NCI-H82 (cell line): ENCODE measurements around the gene DGKH.
"Not testable (repeated sequence)": the region's sequence is repeated elsewhere in the genome, so short reads cannot be mapped to it uniquely, and the experiment has no call there.

Source experiments
- DNase-seq: peaks from one replicate; lab custom pipeline; 2025; lab: John Stamatoyannopoulos, UW

The DGKH gene

DNA sequence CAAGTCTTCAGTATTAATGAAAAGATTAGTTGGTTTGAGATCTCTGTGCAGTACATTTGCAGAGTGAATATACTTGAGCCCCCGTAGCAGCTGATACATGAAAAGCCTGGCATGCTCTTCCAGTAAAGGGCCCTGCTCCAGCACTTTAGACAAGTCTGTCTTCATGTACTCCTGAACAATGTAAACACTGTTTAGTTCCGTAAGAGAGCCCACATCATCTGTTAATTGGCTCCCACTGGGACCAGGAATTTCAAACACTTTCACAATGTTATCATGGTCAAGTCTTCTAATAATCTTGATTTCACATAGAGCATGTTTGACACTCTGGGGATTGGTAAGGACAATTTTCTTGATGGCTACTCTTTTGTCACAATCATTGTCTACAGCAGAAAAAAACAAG lies 22.2 kb downstream of the DGKH start:
- not testable (repeated sequence) for DNase-seq

- DNase-seq, result not testable (repeated sequence)
Measured at GRCh38 chr13:42071179-42071578, 22.7 kb downstream of the DGKH start.

GRCh38 chr13:42071672-42072419 lies 23.4 kb downstream of the DGKH start:
- DNase-seq, result no peak

- DNase-seq, result no peak
Measured at GRCh38 chr13:42073683-42074082, 25.2 kb downstream of the DGKH start.

GRCh38 chr13:42075517-42075916 lies 27.1 kb downstream of the DGKH start:
- peak; percentile 23 for DNase-seq

DNA sequence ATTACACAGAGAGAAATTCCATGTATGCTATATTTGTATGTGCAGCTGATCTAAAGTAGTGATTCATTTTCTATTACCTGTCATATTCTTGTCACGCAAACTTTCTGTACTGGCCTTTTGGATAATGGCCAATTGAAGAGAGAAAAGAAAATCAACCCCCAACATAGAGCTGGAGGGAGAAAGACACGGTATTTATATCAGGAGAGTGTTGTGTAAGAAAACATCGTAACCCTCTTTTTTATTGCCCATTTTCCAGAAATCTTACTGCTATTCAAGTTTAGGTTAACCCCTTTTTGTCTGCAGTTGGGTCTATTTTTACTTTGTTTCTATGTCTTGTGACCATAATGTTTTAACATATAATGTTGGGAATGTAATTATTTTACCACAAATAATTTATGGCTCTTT lies 27.9 kb downstream of the DGKH start:
- no peak for DNase-seq

GRCh38 chr13:42078128-42078808 lies 29.8 kb downstream of the DGKH start:
- peak; percentile 19 for DNase-seq

DNA sequence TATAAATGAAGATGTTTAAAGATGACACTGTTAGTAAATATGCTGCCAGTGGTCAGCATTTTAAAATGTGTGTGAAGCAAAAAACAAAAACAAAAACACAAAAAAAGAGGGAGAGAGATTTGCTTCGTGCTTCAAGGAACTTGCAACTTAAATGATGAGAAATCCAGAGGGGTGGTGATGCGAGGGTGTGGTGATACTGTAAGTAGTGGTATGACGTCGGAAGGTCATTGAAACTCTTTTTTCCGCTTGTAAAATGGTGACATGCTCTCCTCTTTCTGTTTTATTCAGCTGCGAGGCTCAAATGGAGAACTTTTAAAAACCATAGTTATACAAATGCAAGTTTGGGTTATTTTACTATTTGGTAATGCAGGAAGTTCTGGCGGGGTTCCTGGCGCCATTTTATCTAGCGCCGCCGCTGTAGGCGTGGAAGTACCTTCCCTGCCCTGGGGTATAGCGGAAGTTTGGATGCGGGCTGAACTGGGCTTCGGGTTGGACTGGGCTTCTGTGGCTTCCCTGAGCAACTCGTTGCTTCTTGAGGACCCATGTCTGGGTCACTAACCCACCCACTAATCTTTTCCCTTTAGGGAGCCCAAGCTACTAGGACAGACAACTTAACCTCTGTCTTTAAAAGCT lies 34.8 kb downstream of the DGKH start:
- no peak for DNase-seq

DNA sequence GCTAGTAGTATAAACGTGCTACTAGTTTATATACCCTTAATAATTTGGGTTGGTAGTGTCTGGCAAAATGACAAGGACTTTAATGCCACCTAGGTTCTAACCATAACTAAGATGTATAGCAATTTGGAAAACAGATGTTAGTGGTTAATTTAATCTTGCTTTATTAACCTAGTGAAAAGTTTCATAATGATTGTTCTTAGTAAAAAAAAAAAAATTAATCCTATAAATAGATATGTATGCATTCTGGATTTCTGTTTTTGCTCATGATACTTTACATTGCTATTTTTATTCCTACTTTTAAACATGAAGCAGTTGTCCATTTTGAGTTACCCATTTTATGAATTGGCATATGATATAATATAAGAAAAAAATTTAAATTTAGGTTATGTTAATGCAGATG lies 36.3 kb downstream of the DGKH start:
- DNase-seq, result no peak

DNA sequence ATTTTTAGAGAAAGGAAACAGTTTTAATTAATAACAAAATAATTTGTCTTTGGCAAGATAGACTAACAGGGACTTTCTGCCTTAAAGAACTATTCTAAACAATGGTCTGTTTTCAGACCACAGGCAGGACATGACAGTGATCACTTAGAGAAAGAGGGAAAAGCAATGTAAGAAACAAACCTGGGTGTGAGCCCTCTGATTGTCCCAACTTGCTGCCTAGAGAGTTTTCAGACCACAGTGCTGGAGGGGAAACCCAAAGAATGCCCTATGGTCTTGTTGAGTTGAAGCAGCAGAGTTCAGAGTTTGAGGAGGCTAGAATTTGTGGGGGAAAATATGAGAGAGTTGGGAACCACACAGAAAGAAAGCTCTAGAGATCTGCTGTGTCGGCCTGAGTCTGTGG lies 38.1 kb downstream of the DGKH start:
- no peak for DNase-seq

DNA sequence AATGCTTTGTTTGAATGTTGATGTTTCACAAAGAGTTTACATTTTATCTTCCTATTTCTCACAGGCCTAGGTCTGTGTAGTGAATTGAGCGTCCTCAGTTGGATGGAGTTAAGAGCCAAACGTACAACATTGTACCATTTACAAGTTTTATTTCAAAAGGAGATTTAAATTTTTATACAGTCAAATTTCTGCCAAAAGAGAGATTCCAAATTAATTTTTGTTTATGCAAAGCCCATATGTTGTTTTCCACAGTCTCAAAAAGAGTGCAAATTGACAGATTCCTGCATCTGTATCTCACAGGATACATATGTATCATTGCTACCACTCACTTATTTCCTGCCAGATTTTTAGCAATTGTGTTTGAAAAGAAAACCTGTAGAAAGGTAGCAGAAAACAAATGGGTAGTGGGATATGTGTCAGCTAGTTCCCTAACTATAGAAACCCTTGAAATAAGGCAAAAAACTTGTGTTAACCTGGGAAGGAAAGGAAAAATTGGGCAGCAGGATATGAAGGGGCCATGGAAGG lies 46.1 kb downstream of the DGKH start:
- DNase-seq, result no peak

DNA sequence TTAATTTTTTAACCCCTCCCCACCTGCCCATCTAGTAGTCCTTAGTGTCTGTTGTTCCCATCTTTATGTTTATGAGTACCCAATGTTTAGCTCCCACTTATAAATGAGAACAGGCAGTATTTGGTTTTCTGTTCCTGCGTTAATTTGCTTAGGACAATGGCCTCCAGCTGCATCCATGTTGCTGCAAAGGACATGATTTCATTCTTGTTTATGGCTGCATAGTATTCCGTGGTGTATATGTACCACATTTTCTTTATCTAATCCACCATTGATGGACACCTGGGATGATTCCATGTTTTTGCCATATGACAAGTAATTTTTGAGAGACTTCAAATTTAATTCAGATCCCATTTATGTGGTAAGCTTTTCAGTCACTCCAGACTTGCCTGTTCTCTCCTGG lies 47.8 kb downstream of the DGKH start:
- DNase-seq, result not testable (repeated sequence)

GRCh38 chr13:42099962-42100675 lies 51.7 kb downstream of the DGKH start:
- DNase-seq, result no peak

- DNase-seq, result peak; percentile 74
Measured at GRCh38 chr13:42100960-42101359, 52.5 kb downstream of the DGKH start.

DNA sequence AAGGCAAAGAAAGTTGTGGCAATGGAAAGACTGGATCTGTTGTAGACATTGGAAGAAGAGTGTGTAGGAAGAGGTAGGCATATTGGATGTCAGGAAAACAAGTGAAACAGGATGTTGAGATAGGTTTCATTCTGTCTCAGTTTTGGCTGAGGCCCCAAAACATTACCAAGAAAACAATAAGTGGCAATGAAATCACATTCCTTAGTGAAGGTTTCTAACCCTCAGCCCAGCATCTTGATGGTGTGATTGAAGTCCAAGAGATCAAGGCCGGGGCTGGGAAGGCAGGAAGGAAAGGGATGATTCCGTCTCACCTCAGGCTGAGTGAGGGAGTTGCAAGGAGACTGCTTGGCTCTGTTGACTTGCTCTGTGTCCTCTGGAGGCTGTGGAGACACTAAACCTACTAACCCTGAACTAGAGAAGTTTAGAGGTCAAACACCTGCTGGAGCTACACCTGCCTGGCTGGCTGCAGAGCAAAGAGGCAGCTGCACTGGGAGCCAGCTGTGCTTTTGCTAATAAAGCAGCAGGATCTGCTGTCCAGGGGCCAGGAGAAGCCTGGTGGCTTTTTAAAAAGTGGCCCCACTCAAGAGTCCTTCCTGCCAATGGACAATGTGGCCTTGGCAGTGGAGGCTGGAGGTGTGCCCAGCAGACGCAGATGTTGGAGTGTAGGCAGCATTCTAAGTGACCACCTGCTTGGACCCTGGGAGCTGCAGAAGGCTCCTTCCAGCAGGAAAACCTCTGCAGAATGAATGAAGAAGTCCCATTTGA lies 53.6 kb downstream of the DGKH start:
- DNase-seq, result no peak

- no peak for DNase-seq
Measured at GRCh38 chr13:42102961-42103865, 54.8 kb downstream of the DGKH start.

- DNase-seq, result no peak
Measured at GRCh38 chr13:42106998-42107397, 58.5 kb downstream of the DGKH start.

GRCh38 chr13:42107421-42107820 lies 59.0 kb downstream of the DGKH start:
- no peak for DNase-seq

DNA sequence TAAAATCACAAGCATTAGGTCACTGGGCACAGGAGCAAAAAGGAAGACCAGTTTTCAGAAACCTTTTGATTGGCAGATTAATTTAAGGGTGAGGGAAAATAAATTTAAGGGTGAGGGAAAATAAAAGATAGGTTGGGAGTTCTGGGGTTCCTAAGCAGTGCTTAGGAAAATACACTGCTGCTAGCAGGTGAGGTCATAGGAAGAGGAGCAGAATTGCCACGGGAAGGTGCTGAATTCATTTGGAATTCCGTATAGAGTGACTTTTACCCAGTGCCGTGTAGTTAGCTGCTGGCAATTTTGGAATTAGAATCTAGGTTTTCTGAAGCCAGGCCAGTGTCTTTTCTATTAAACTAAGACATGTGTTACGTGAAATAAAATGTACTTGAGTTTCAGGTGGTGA lies 59.8 kb downstream of the DGKH start:
- no peak for DNase-seq

- DNase-seq, result no peak
Measured at GRCh38 chr13:42109957-42110356, 61.5 kb downstream of the DGKH start.
